ENCODE measurements around the gene GPANK1. TPM values are rescaled to one million over a fixed set of nuclear protein-coding genes. Genes with fewer than 3 reads are reported as not detected.

The GPANK1 gene
- total and polyA plus RNA-seq, 10 of the 15 experiments (the other 5 are each of a cell fraction or from before 2014, with no cell fraction given), result 11.7 to 36.3 (median 17.5) TPM

GRCh38 chr6:31713991-31714684 is 49.3 kb upstream of the GPANK1 start:
- no peak overlapping the region for H3K9ac ChIP-seq (ENCODE audit: control insufficient read depth, insufficient read depth, low read length)
- no peaks in the 10 kb centered on the region for H4K20me1 ChIP-seq (ENCODE audit: control insufficient read depth, insufficient read depth)
- no peaks in the 10 kb centered on the region for H3K36me3 ChIP-seq (ENCODE audit: control insufficient read depth in 2 of 2, insufficient read depth in 2 of 2, low read length in 1 of 2)
- no peak for ATAC-seq
- no peaks in the 10 kb centered on the region for H3K79me2 ChIP-seq (ENCODE audit: control insufficient read depth, insufficient read depth, low read length)
- no peak overlapping the region for H3K4me2 ChIP-seq (ENCODE audit: control insufficient read depth, insufficient read depth)
- CTCF ChIA-PET, result interaction anchor here (1.1 to 1.4 kb wide), 2 partner anchors 10 to 56 kb away, joined by 3 to 5 read pairs; partner anchors contain the start of gene MPIG6B
- H3K27ac ChIP-seq (ENCODE audit: control insufficient read depth, insufficient read depth), result no peak overlapping the region
- peaks cover 0 to 2% of the 10 kb centered on the region in 2 experiments; a peak in 3 of 4 replicates for H3K27me3 ChIP-seq (replicated peaks in 1 of 2; ENCODE audit: control insufficient read depth in 2 of 2, insufficient read depth in 2 of 2, low read length in 1 of 2)
- FAIRE-seq, result no peak
- intact Hi-C loops (cut with micrococcal nuclease; ENCODE audit: unreplicated experiment) (no loop called here), in situ Hi-C loops (cut with MboI) (no loop called here)
- SMC1A ChIA-PET (ENCODE audit: uncharacterized antibody, unreplicated experiment), result interaction anchor here (0.6 to 2.1 kb wide), 2 partner anchors 10 to 56 kb away, joined by 3 to 7 read pairs; partner anchors contain the start of gene MPIG6B
- WGBS (ENCODE audit: insufficient coverage, insufficient replicate concordance, low lambda C conversion rate, missing lambda C conversion rate), result 31% methylated on average over 5 of the region's 5 CpGs
- RAD21 ChIA-PET (ENCODE audit: unreplicated experiment), result no interaction called here
- no TSS peak for BruUV-seq (replicated peaks)
- DNase-seq (ENCODE audit: low read depth, low spot score), result no peak
- H3K9me3 ChIP-seq (replicated peaks; ENCODE audit: control insufficient read depth, insufficient read depth, low read length), result no peaks in the 10 kb centered on the region
- H3K4me1 ChIP-seq (ENCODE audit: control insufficient read depth, insufficient read depth, low read length), result no peaks in the 10 kb centered on the region
- H2AFZ ChIP-seq (ENCODE audit: control insufficient read depth, low read depth, low read length), result no peak overlapping the region
- POLR2A ChIA-PET, result interaction anchor here (0.5 to 1.3 kb wide), 4 partner anchors 21 to 202 kb away, joined by 3 to 6 read pairs (median 4); no protein-coding TSS in a partner anchor
- TF ChIP-seq BCL11A (IDR thresholded peaks at IDR 0.05; ENCODE audit: low read depth, low read length) (no peak), USF2 (IDR thresholded peaks at IDR 0.05; ENCODE audit: borderline replicate concordance, low read depth, low read length) (no peak), ZBTB4 (CRISPR knock-in tag; IDR thresholded peaks at IDR 0.05) (no peak), IRF4 (IDR thresholded peaks at IDR 0.05; ENCODE audit: low read depth, low read length) (no peak), MYB (IDR thresholded peaks at IDR 0.05; ENCODE audit: borderline replicate concordance, low read depth, low read length) (no peak), SMARCA5 (IDR thresholded peaks at IDR 0.05) (no peak), KLF5 (IDR thresholded peaks at IDR 0.05; ENCODE audit: partially characterized antibody) (no peak), FOXM1 (IDR thresholded peaks at IDR 0.05; ENCODE audit: low read depth, low read length) (no peak), SRF (IDR thresholded peaks at IDR 0.05; ENCODE audit: low read depth in 2 of 2, low read length in 2 of 2) (no peak), TARDBP (IDR thresholded peaks at IDR 0.05; ENCODE audit: borderline replicate concordance) (no peak), MTA2 (IDR thresholded peaks at IDR 0.05; ENCODE audit: low read depth) (no peak), MYC (IDR thresholded peaks at IDR 0.05; ENCODE audit: insufficient read depth, insufficient read length, insufficient replicate concordance, low read length, severe bottlenecking) (no peak), RAD21 (IDR thresholded peaks at IDR 0.05; ENCODE audit: insufficient read depth, low read depth, low read length) (no peak), BMI1 (IDR thresholded peaks at IDR 0.05; ENCODE audit: borderline replicate concordance) (no peak)
- TF ChIP-seq, protein P1, sequence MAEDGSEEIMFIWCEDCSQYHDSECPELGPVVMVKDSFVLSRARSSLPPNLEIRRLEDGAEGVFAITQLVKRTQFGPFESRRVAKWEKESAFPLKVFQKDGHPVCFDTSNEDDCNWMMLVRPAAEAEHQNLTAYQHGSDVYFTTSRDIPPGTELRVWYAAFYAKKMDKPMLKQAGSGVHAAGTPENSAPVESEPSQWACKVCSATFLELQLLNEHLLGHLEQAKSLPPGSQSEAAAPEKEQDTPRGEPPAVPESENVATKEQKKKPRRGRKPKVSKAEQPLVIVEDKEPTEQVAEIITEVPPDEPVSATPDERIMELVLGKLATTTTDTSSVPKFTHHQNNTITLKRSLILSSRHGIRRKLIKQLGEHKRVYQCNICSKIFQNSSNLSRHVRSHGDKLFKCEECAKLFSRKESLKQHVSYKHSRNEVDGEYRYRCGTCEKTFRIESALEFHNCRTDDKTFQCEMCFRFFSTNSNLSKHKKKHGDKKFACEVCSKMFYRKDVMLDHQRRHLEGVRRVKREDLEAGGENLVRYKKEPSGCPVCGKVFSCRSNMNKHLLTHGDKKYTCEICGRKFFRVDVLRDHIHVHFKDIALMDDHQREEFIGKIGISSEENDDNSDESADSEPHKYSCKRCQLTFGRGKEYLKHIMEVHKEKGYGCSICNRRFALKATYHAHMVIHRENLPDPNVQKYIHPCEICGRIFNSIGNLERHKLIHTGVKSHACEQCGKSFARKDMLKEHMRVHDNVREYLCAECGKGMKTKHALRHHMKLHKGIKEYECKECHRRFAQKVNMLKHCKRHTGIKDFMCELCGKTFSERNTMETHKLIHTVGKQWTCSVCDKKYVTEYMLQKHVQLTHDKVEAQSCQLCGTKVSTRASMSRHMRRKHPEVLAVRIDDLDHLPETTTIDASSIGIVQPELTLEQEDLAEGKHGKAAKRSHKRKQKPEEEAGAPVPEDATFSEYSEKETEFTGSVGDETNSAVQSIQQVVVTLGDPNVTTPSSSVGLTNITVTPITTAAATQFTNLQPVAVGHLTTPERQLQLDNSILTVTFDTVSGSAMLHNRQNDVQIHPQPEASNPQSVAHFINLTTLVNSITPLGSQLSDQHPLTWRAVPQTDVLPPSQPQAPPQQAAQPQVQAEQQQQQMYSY (CRISPR knock-in tag; IDR thresholded peaks at IDR 0.05), result no peak
- H3K4me3 ChIP-seq, result no peak overlapping the region

Measured in GM12878 (cell line).